Mesendoderm (in vitro differentiated cells): ENCODE measurements around the gene HNRNPR.
A peak's percentile ranks its signal among the peaks of the same experiment; 100 is the strongest.

ENCODE experiments used
- DNase-seq: peaks from one replicate; pipeline ENCODE4 v3.0.0; 2013
- H2AK5ac ChIP-seq: 2 replicates; pipeline ENCODE4 v1.6.1; 2013; ENCODE audit warnings: low read length, inconsistent platforms
- H2BK120ac ChIP-seq: 2 replicates; pipeline ENCODE4 v1.6.1; 2013; ENCODE audit warnings: low read depth, mild to moderate bottlenecking, low read length, moderate library complexity, mixed read lengths
- H2BK15ac ChIP-seq: replicated peaks from 2 replicates; pipeline ENCODE4 v1.6.1; 2013; ENCODE audit warnings: low read depth, mild to moderate bottlenecking, moderate library complexity
- H2BK5ac ChIP-seq: 2 replicates; pipeline ENCODE4 v1.6.1; 2013; ENCODE audit warnings: low read length, inconsistent platforms
- H3K18ac ChIP-seq: 2 replicates; pipeline ENCODE4 v1.6.1; 2013; ENCODE audit warnings: mild to moderate bottlenecking, low read length, mixed read lengths
- H3K23ac ChIP-seq: one replicate; pipeline ENCODE4 v1.6.1; 2013; ENCODE audit warnings: low read length
- H3K27ac ChIP-seq: 2 replicates; pipeline ENCODE4 v1.5.1; 2013; ENCODE audit warnings: low read depth, mild to moderate bottlenecking, inconsistent platforms, low read length, moderate library complexity
- H3K27me3 ChIP-seq: 2 replicates; pipeline ENCODE4 v1.6.1; 2013; ENCODE audit warnings: low read length, control low read depth, mild to moderate bottlenecking, inconsistent platforms; ENCODE audit not compliant: insufficient read depth, poor library complexity
- H3K36me3 ChIP-seq: 2 replicates; pipeline ENCODE4 v1.6.1; 2013; ENCODE audit warnings: low read length, inconsistent platforms; ENCODE audit not compliant: control insufficient read depth, insufficient read depth
- H3K4ac ChIP-seq: one replicate; pipeline ENCODE4 v1.6.1; 2013; ENCODE audit warnings: low read depth, mild to moderate bottlenecking, low read length, moderate library complexity
- H3K4me1 ChIP-seq: 2 replicates; pipeline ENCODE4 v1.6.1; 2013; ENCODE audit warnings: low read depth, low read length, inconsistent platforms; ENCODE audit not compliant: control insufficient read depth
- H3K4me2 ChIP-seq: 2 replicates; pipeline ENCODE4 v1.6.1; 2013; ENCODE audit warnings: low read length
- H3K4me3 ChIP-seq: 2 replicates; pipeline ENCODE4 v1.5.1; 2013; ENCODE audit warnings: mild to moderate bottlenecking, low read length
- H3K56ac ChIP-seq: one replicate; pipeline ENCODE4 v1.6.1; 2013; ENCODE audit warnings: low read length
- H3K79me1 ChIP-seq: 2 replicates; pipeline ENCODE4 v1.6.1; 2013; ENCODE audit warnings: low read length, inconsistent platforms
- H3K79me2 ChIP-seq: 2 replicates; pipeline ENCODE4 v1.6.1; 2013; ENCODE audit warnings: mild to moderate bottlenecking, low read length; ENCODE audit not compliant: control insufficient read depth, insufficient read depth
- H3K9ac ChIP-seq: 2 replicates; pipeline ENCODE4 v1.6.1; 2013; ENCODE audit warnings: low read length, inconsistent platforms
- H4K5ac ChIP-seq: one replicate; pipeline ENCODE4 v1.6.1; 2013; ENCODE audit warnings: low read length
- H4K8ac ChIP-seq: one replicate; pipeline ENCODE4 v1.6.1; 2013; ENCODE audit warnings: low read depth, mild to moderate bottlenecking, control low read depth, low read length, moderate library complexity
- WGBS: extraction: QIAGEN DNeasy Blood & Tissue Kit; methylation state at CpG from one replicate; pipeline ENCODE4 v1.1.7; 2013; ENCODE audit warnings: low lambda C conversion rate, missing lambda C conversion rate; ENCODE audit not compliant: insufficient coverage; ENCODE audit errors: extremely low coverage; 5-methylcytosine and 5-hydroxymethylcytosine counted together

Gene HNRNPR

GRCh38 chr1:23370330-23370708, 26.2 kb upstream of the HNRNPR start:
- H3K4me1 ChIP-seq = peaks cover 36% of the 10 kb centered on the region
- no peaks in the 10 kb centered on the region for H3K36me3 ChIP-seq
- no CpG with 5 or more reads among the region's 5 CpGs for WGBS

GRCh38 chr1:23369335-23370013, 25.4 kb upstream of the HNRNPR start, which contains the start of gene ZNF436:
TSS of gene ZNF436 (minus strand) at chr1:23369836. CDS start at chr1:23368005, 1,831 bp downstream.
- Histone ChIP-seq H3K79me1 (peaks cover 4% of the 10 kb centered on the region), H4K8ac (peak within 1 kb of the TSS; percentile 58), H3K9ac (peak within 1 kb of the TSS; percentile 94), H3K56ac (peak within 1 kb of the TSS; percentile 95), H2BK15ac (no peak within 1 kb of the TSS), H3K4me3 (peak within 1 kb of the TSS; percentile 59), H2BK120ac (peak within 1 kb of the TSS; percentile 16), H2BK5ac (peak within 1 kb of the TSS; percentile 91), H3K23ac (peak within 1 kb of the TSS; percentile 59), H3K4ac (peak within 1 kb of the TSS; percentile 77), H3K4me1 (peaks cover 34% of the 10 kb centered on the region), H3K18ac (peak within 1 kb of the TSS; percentile 91), H4K5ac (peak within 1 kb of the TSS; percentile 94), H2AK5ac (peak within 1 kb of the TSS; percentile 77), H3K27me3 (no peaks in the 10 kb centered on the region), H3K27ac (peak within 1 kb of the TSS; percentile 90), H3K36me3 (no peaks in the 10 kb centered on the region), H3K4me2 (peak within 1 kb of the TSS; percentile 94), H3K79me2 (no peaks in the 10 kb centered on the region)
- no CpG with 5 or more reads among the region's 29 CpGs for WGBS
- peak; percentile 65 for DNase-seq

More at GRCh38 chr1:23370330-23370708, 26.2 kb upstream of the HNRNPR start:
- Histone ChIP-seq H3K79me2 (no peaks in the 10 kb centered on the region), H3K4ac (peak overlapping the region; percentile 18), H3K27me3 (no peaks in the 10 kb centered on the region), H2AK5ac (peak overlapping the region; percentile 77), H4K5ac (peak overlapping the region; percentile 94), H3K9ac (peak overlapping the region; percentile 94), H4K8ac (no peak overlapping the region), H2BK15ac (no peak overlapping the region), H2BK120ac (peak overlapping the region; percentile 16), H2BK5ac (peak overlapping the region; percentile 91), H3K4me2 (peak overlapping the region; percentile 49), H3K56ac (peak overlapping the region; percentile 89), H3K23ac (no peak overlapping the region), H3K27ac (peak overlapping the region; percentile 90), H3K4me3 (no peak overlapping the region), H3K79me1 (peaks cover 4% of the 10 kb centered on the region), H3K18ac (peak overlapping the region; percentile 33)
- no peak for DNase-seq

GRCh38 chr1:23368562-23369334, 24.7 kb upstream of the HNRNPR start:
- Histone ChIP-seq H3K4me2 (peak overlapping the region; percentile 94), H2BK15ac (no peak overlapping the region), H4K5ac (no peak overlapping the region), H3K27me3 (no peaks in the 10 kb centered on the region), H3K79me1 (peaks cover 4% of the 10 kb centered on the region), H3K4me3 (peak overlapping the region; percentile 59), H3K4me1 (peaks cover 30% of the 10 kb centered on the region), H3K36me3 (no peaks in the 10 kb centered on the region), H3K4ac (peak overlapping the region; percentile 84), H2BK5ac (peak overlapping the region; percentile 94), H3K56ac (peak overlapping the region; percentile 95), H3K18ac (peak overlapping the region; percentile 91), H4K8ac (no peak overlapping the region), H3K27ac (peak overlapping the region; percentile 88), H3K9ac (peak overlapping the region; percentile 94), H3K23ac (peak overlapping the region; percentile 59), H3K79me2 (no peaks in the 10 kb centered on the region), H2BK120ac (peak overlapping the region; percentile 68), H2AK5ac (no peak overlapping the region)
- no CpG with 5 or more reads among the region's 61 CpGs for WGBS
- DNase-seq = peak; percentile 97

GRCh38 chr1:23367791-23368561, 23.9 kb upstream of the HNRNPR start:
- Histone ChIP-seq H3K18ac (peak overlapping the region; percentile 81), H4K8ac (no peak overlapping the region), H3K23ac (no peak overlapping the region), H2BK120ac (peak overlapping the region; percentile 68), H3K4ac (peak overlapping the region; percentile 84), H3K27ac (peak overlapping the region; percentile 86), H3K4me1 (peaks cover 26% of the 10 kb centered on the region), H2BK15ac (no peak overlapping the region), H3K4me2 (peak overlapping the region; percentile 77), H3K36me3 (no peaks in the 10 kb centered on the region), H3K4me3 (peak overlapping the region; percentile 67), H4K5ac (no peak overlapping the region), H3K9ac (peak overlapping the region; percentile 94), H3K27me3 (peaks cover under 1% of the 10 kb centered on the region), H2AK5ac (no peak overlapping the region), H3K79me2 (no peaks in the 10 kb centered on the region), H2BK5ac (peak overlapping the region; percentile 94), H3K56ac (peak overlapping the region; percentile 95), H3K79me1 (peaks cover 4% of the 10 kb centered on the region)
- peak; percentile 100 for DNase-seq
- WGBS = no CpG with 5 or more reads among the region's 41 CpGs

DNA sequence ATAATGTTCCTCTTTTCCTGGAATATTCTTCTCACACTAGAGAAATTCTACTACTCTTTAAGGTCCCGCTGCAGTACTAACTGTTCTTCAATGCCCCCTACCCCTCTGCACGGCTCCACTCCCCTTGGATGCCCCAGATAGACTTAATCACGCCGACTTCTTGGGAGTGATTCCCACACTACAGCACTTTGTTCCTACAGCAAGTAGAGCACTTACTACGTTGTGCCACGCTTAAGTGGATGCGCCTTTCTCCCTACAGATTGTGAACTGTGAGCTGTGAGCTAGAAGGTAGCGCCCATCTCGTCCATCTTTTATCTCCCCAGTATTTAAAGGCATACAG, 23.3 kb upstream of the HNRNPR start:
- Histone ChIP-seq H3K27me3 (peaks cover 2% of the 10 kb centered on the region), H2BK120ac (no peak overlapping the region), H3K79me1 (peaks cover 4% of the 10 kb centered on the region), H2BK5ac (no peak overlapping the region), H2AK5ac (no peak overlapping the region), H3K27ac (peak overlapping the region; percentile 67), H3K56ac (peak overlapping the region; percentile 95), H3K4me3 (peak overlapping the region; percentile 67), H3K23ac (no peak overlapping the region), H4K8ac (no peak overlapping the region), H3K9ac (peak overlapping the region; percentile 94), H3K4me1 (peaks cover 22% of the 10 kb centered on the region), H2BK15ac (no peak overlapping the region), H3K36me3 (peaks cover 5% of the 10 kb centered on the region), H3K79me2 (no peaks in the 10 kb centered on the region), H3K18ac (peak overlapping the region; percentile 33), H3K4ac (peak overlapping the region; percentile 50), H4K5ac (no peak overlapping the region), H3K4me2 (peak overlapping the region; percentile 77)
- DNase-seq = no peak
- no CpG with 5 or more reads among the region's 9 CpGs for WGBS
